ENCODE results near the gene RASL10B.

DNA sequence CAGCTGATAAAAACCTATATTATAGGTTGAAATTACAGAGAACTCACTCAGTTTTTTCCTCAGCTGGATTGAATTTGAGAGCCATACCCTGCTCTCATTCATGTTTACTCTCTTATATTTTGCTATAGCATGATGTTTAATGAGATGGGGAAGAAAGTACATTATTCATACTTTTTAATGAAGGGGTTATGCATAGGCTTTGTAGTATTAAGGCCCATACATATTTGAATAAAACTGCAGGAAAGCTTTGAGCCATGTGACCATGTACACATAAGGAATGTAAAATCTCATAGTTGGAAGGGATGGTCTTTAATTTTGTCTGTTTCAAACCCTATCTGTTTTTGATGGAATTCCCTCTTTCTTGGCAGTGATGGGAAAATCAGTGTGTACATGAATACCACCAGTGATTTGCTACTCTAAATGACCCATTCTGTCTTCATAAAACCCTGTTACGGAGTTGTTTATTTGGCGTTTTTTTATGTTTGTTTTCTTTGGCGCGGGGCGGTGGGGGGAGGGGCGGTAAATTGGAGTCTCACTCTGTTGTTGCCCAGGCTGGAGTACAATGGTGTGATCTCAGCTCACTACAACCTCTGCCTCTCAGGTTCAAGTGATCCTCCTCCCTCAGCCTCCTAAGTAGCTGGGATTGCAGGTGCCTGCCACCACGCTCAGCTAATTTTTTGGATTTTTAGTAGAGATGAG is 38.8 kb upstream of the RASL10B start:
- TF ChIP-seq, protein P1, sequence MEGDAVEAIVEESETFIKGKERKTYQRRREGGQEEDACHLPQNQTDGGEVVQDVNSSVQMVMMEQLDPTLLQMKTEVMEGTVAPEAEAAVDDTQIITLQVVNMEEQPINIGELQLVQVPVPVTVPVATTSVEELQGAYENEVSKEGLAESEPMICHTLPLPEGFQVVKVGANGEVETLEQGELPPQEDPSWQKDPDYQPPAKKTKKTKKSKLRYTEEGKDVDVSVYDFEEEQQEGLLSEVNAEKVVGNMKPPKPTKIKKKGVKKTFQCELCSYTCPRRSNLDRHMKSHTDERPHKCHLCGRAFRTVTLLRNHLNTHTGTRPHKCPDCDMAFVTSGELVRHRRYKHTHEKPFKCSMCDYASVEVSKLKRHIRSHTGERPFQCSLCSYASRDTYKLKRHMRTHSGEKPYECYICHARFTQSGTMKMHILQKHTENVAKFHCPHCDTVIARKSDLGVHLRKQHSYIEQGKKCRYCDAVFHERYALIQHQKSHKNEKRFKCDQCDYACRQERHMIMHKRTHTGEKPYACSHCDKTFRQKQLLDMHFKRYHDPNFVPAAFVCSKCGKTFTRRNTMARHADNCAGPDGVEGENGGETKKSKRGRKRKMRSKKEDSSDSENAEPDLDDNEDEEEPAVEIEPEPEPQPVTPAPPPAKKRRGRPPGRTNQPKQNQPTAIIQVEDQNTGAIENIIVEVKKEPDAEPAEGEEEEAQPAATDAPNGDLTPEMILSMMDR (IDR thresholded peaks at IDR 0.05), result no peak
- no peak for TF ChIP-seq POLR2A (IDR thresholded peaks at IDR 0.05)

Data from thyroid gland (tissue), 4 donors.